GM21717 (cell line): ENCODE measurements around the gene SPAAR.

Source experiments
- ATAC-seq: cut with Tn5 transposase; IDR thresholded peaks from one replicate; pipeline ENCODE4 v1.9.1; 2021; ENCODE audit warnings: mild to moderate bottlenecking, moderate library complexity; ENCODE audit not compliant: unreplicated experiment

SPAAR gene

GRCh38 chr9:35945341-35946018, 36.2 kb downstream of the SPAAR start:
- no peak for ATAC-seq

GRCh38 chr9:35948451-35948850, 39.2 kb downstream of the SPAAR start:
- ATAC-seq = no peak

GRCh38 chr9:35948901-35949318, 39.6 kb downstream of the SPAAR start:
- ATAC-seq = no peak

GRCh38 chr9:35951736-35952135, 42.4 kb downstream of the SPAAR start:
- no peak for ATAC-seq

- no peak for ATAC-seq
These were observed 43.4 kb downstream of the SPAAR start for GRCh38 chr9:35952526-35953191.

GRCh38 chr9:35954942-35955546, 45.8 kb downstream of the SPAAR start:
- ATAC-seq = no peak

- ATAC-seq = no peak
These were observed 47.4 kb downstream of the SPAAR start for GRCh38 chr9:35956651-35957050.

GRCh38 chr9:35958104-35958837, 49.0 kb downstream of the SPAAR start, which contains the start of gene OR2S2:
TSS of gene OR2S2 (minus strand) at chr9:35958154. CDS start at chr9:35958098, 56 bp downstream.
- ATAC-seq = no peak

GRCh38 chr9:35960039-35960655, 50.9 kb downstream of the SPAAR start:
- ATAC-seq = no peak
